BJ (cell line): ENCODE results near the gene ALDH1A1. TPM values are rescaled to one million over a fixed set of nuclear protein-coding genes. Genes with fewer than 3 reads are reported as not detected.

Experiments used
- CTCF ChIA-PET: fragments of 350-600 bp; formaldehyde crosslinking; extraction: SDS; loops from one replicate; lab custom pipeline; 2021; ENCODE audit warnings: antibody characterized with exemption, inconsistent platforms; lab: Yijun Ruan, JAX
- POLR2A ChIA-PET: fragments of 300-600 bp; sonication (Branson Sonifier 250); formaldehyde crosslinking; extraction: SDS; loops from one replicate; lab custom pipeline; 2021; ENCODE audit warnings: antibody characterized with exemption; lab: Charles Lee
- DNase-seq: peaks from one replicate; pipeline ENCODE4 v3.0.0-alpha.2; 2011; ENCODE audit warnings: low read depth
- H3K27me3 ChIP-seq: 2 replicates; pipeline ENCODE4 v1.6.0; 2011; ENCODE audit warnings: low read length; ENCODE audit not compliant: control insufficient read depth, insufficient read depth
- H3K36me3 ChIP-seq: 2 replicates; pipeline ENCODE4 v1.5.1; 2011; ENCODE audit warnings: low read length; ENCODE audit not compliant: control insufficient read depth, insufficient read depth
- H3K4me3 ChIP-seq: 2 replicates; pipeline ENCODE4 v1.5.1; 2011; ENCODE audit warnings: low read depth, mild to moderate bottlenecking, control low read depth, low read length
- polyA plus RNA-seq: library from polyadenylated mRNA; depleted of rRNA; stranded (reverse); fragments of >200 nt; gene quantifications from 2 replicates; pipeline ENCODE4 v1.2.3, GENCODE V29; 2011
- TF ChIP-seq, protein P1 (sequence below): IDR thresholded peaks from 2 replicates; pipeline ENCODE4 v1.5.1; 2011; ENCODE audit warnings: low read depth, mild to moderate bottlenecking, control low read depth, inconsistent platforms, low read length, moderate library complexity; ENCODE audit not compliant: insufficient read depth

Gene ALDH1A1
- polyA plus RNA-seq, 1 experiment, result 247 TPM

DNA sequence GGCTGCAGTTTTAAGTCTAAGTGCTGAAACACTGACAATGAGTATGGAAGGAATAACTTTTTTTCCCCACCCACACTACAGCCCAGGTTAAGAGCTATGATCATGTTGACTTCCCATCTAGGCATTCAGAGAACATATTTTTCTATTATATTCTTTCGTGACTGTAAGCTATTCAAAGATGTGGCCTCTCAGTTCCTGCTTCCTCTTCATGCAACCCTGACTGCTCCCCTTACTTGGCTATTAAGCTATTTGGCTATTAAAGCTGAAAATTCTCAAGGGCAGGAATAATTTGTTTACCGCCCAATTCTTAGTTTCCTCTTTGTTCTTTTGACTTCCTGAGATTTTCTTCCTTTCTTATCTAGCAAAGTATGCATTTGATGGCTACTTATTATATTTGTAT is 18.6 kb upstream of the ALDH1A1 start:
- H3K4me3 ChIP-seq, result no peak overlapping the region
- POLR2A ChIA-PET, result no interaction called here
- no peaks in the 10 kb centered on the region for H3K36me3 ChIP-seq
- DNase-seq, result no peak
- TF ChIP-seq, protein P1, sequence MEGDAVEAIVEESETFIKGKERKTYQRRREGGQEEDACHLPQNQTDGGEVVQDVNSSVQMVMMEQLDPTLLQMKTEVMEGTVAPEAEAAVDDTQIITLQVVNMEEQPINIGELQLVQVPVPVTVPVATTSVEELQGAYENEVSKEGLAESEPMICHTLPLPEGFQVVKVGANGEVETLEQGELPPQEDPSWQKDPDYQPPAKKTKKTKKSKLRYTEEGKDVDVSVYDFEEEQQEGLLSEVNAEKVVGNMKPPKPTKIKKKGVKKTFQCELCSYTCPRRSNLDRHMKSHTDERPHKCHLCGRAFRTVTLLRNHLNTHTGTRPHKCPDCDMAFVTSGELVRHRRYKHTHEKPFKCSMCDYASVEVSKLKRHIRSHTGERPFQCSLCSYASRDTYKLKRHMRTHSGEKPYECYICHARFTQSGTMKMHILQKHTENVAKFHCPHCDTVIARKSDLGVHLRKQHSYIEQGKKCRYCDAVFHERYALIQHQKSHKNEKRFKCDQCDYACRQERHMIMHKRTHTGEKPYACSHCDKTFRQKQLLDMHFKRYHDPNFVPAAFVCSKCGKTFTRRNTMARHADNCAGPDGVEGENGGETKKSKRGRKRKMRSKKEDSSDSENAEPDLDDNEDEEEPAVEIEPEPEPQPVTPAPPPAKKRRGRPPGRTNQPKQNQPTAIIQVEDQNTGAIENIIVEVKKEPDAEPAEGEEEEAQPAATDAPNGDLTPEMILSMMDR, result no peak
- CTCF ChIA-PET, result interaction anchor here (0.8 to 2.1 kb wide), 3 partner anchors 14 to 110 kb away, joined by 3 to 4 read pairs (median 4); no protein-coding TSS in a partner anchor
- no peaks in the 10 kb centered on the region for H3K27me3 ChIP-seq

DNA sequence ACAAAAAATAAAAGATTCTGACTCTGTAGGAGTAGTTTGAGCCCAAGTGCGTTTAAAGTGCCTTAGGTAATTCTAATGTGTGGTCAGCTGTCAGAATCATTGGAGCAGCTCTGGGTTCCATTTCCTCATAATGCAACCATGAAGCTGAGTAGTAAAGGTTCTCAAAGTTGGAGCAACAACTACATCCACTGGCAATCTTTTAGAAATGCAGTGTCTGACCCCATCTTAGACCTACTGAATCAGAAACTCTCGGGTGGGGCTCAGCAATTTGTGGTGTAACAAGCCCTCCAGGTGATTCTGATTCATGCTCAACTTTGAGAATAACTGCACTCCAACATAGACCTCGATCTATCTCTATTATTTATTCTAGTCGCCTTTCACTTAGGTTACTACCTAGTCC is 7.6 kb upstream of the ALDH1A1 start:
- ChIA-PET POLR2A (no interaction called here), CTCF (interaction anchor here (1.2 kb wide), 1 partner anchor 14 kb away, joined by 3 read pairs; no protein-coding TSS in a partner anchor)
- TF ChIP-seq, protein P1, result no peak
- H3K4me3 ChIP-seq, result no peak overlapping the region
- no peaks in the 10 kb centered on the region for H3K36me3 ChIP-seq
- no peak for DNase-seq
- no peaks in the 10 kb centered on the region for H3K27me3 ChIP-seq

DNA sequence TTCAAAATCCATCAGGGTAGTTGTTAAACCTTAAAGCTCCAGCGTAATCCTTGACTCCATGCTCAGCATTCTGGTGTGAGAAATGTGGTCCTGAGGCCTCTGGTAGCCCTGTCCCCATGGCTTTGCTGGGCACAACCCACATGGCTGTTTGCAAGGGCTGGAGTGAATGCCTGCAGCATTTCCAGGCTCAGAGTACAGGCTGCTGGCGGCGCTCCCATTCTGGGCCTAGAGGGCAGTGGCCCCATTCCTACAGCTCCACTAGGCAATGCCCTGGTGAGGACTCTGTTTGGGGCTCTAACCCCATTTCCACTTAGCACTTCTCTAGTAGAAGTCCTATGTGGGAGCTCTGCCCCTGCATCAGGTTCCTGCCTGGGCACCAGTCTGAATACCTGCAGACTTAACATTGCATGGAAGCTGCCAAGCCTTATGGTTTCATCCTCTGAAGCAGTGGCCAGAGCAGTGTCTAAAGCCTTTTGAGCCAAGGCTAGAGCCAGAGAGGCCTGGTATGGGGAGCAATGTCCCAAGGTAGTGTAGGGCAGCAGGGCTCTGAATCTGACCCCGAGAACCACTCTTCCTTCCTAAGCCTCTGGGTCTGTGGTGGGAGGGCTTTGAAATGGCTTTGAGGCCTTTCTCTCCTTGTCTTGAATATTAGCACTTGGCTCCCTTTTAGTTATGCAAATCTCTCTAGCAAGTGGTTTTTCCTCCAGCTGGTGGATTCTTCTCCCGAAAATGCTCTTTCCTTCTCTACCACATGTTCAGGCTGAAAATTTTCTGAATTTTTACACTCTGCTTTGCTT is 5.8 kb upstream of the ALDH1A1 start:
- Histone ChIP-seq H3K36me3 (no peaks in the 10 kb centered on the region), H3K4me3 (no peak overlapping the region), H3K27me3 (no peaks in the 10 kb centered on the region)
- ChIA-PET CTCF (no interaction called here), POLR2A (no interaction called here)
- TF ChIP-seq, protein P1, result no peak
- no peak for DNase-seq

DNA sequence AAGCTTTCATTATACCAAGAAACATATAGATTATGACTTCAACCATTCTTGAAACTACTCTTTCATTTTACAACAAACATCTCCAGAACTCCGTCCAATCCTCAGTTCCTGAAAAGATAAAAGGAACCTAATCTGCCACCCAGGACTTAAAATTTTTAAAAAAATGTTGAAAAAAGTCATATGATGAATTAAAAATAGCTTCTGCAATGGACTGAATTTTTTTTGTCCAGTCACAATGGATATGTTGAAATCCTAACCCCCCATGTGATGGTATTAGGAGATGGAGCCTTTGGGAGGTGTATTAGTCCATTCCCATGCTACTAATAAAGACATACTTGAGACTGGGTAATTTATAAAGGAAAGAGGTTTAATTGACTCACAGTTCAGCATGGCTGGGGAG is 2.7 kb upstream of the ALDH1A1 start:
- no peak overlapping the region for H3K4me3 ChIP-seq
- H3K36me3 ChIP-seq, result no peaks in the 10 kb centered on the region
- TF ChIP-seq, protein P1, result no peak
- ChIA-PET POLR2A (no interaction called here), CTCF (interaction anchor here (1.5 kb wide), 1 partner anchor 125 kb away, joined by 6 read pairs; no protein-coding TSS in a partner anchor)
- H3K27me3 ChIP-seq, result no peaks in the 10 kb centered on the region
- no peak for DNase-seq

DNA sequence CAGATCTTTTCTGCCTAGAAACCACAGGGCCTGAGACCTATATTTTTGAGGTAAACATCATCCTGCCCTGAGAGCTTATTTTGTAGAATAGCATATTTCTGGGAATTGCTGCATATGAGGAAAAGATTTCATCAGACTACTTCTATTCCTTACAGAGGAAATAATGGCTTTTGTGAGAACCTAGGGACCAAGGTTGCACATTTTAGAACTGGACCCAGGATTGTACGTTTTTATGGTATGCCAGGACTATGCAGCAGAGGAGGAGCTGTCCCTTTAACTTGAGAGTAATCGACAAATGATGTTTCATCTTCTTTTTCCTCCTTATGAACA is 2.2 kb upstream of the ALDH1A1 start:
- ChIA-PET POLR2A (no interaction called here), CTCF (interaction anchor here (1.5 kb wide), 1 partner anchor 126 kb away, joined by 6 read pairs; no protein-coding TSS in a partner anchor)
- Histone ChIP-seq H3K27me3 (no peaks in the 10 kb centered on the region), H3K36me3 (no peaks in the 10 kb centered on the region), H3K4me3 (no peak overlapping the region)
- TF ChIP-seq, protein P1, result no peak
- no peak for DNase-seq
